IMR-90 (cell line): ENCODE measurements around the gene SETD2.

Source experiments
- CTCF ChIP-seq: conservative IDR thresholded peaks from 2 replicates; pipeline ENCODE4 v1.5.1; 2012; ENCODE audit warnings: mild to moderate bottlenecking, low read depth, low read length, improper control_type of control experiment
- MAZ ChIP-seq: IDR thresholded peaks from 2 replicates; pipeline ENCODE4 v1.6.1; 2012; ENCODE audit warnings: low read depth, mild to moderate bottlenecking, low read length, improper control_type of control experiment, moderate library complexity, borderline replicate concordance
- POLR2A ChIP-seq: IDR thresholded peaks from 2 replicates; pipeline ENCODE4 v1.6.1; 2012; ENCODE audit warnings: mild to moderate bottlenecking, low read depth, low read length
- SMC3 ChIP-seq: fragments of 150-350 bp; IDR thresholded peaks from 2 replicates; pipeline ENCODE4 v1.6.1; 2016; ENCODE audit warnings: low read depth, mild to moderate bottlenecking, antibody characterized with exemption, low read length, moderate library complexity
- USF2 ChIP-seq: fragments of 150-350 bp; IDR thresholded peaks from 2 replicates; pipeline ENCODE4 v1.6.1; 2017; ENCODE audit warnings: mild to moderate bottlenecking, antibody characterized with exemption, low read length, low read depth

- TF ChIP-seq USF2 (no peak), CTCF (no peak), POLR2A (no peak), SMC3 (no peak), MAZ (no peak)
Observed at GRCh38 chr3:47082519-47082918, 81.4 kb downstream of the SETD2 start.
